GM19324 (cell line): ENCODE results near the gene TMEM187.
"Not testable (repeated sequence)": the region's sequence is repeated elsewhere in the genome, so short reads cannot be mapped to it uniquely, and the experiment has no call there.

ENCODE experiments used
- ATAC-seq: cut with Tn5 transposase; IDR thresholded peaks from one replicate; pipeline ENCODE4 v1.9.1; 2021; ENCODE audit warnings: mild to moderate bottlenecking, moderate library complexity; ENCODE audit not compliant: unreplicated experiment, low FRiP score

Gene TMEM187

DNA sequence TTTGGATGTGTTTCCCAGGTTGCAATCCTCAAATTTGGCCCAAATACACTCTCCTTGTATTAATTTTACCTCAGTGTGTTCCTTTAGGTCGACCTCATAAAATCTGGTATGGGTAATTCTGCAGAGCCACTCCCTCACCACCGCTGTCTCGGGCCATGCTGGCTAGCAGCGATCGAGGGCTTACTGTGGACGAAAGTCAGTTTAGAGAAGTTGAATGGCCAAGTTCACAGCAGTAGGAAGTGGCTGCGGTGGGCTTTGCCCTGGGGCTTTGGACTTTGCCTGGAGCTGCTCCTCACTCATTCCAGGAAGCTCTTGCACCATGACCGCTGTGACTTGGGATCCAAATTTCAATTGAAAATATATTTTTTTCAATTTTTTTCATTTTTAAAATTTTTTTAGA lies 19.6 kb downstream of the TMEM187 start:
- no peak for ATAC-seq

DNA sequence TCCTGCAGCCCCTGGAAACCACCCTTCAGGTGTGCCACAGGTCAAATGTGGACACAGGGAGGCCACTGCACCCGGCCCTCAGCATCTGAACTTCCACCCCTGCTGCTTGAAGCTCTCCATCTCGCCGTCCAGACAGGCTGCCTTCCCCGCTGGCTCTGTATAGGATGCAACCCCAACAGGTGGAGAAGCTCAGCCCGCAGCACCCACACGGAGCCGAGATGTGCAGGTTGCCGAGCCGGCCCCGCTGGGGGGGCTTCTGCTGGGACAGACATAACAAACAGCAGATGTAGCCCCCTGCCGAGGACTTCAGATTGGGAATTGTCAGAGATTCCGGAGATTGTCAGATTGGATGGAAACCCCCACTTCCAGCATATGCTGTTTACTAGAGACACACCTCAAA lies 20.5 kb downstream of the TMEM187 start:
- ATAC-seq: no peak

DNA sequence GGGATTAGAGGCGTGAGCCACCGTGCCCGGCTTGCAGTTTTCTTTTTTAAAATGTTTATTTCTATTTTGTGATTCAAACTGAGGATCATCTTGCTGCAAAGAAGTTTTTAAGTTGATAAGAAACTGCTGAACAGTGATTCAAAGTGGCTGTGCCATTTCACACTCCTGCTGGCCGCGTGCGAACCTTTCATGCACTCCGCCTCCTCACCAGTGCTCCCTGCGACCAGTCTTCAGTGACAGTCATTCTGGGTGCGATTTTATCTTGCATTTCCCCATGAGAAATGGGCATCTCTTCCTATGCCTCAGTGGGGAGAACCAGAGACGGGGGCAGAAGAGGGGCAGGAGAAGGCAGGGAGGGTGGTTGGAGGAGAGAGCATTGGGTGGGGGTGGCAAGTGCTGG lies 21.4 kb downstream of the TMEM187 start:
- ATAC-seq: no peak

- ATAC-seq: not testable (repeated sequence)
Measured at GRCh38 chrX:153994398-153994797, 21.8 kb downstream of the TMEM187 start.

DNA sequence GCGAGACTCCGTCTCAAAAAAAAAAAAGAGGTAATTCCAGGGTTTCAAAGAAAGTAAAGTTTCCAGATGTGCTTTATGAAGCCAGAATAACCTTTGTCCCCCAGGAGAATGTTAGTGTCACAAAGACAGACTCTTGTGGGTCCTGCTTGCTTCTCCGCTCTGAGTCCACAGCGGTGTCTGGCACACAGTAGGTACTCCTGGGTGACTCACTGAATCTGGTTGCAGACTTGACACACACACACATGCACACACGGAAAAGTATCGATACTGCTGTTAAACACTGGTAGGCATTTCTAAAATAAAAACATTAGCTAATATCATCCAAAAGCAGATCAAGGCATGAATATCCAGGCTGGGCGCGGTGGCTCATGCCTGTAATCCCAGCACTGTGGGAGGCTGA lies 22.9 kb downstream of the TMEM187 start:
- no peak for ATAC-seq

- no peak for ATAC-seq
Measured at GRCh38 chrX:153999359-154000037, 26.9 kb downstream of the TMEM187 start.

DNA sequence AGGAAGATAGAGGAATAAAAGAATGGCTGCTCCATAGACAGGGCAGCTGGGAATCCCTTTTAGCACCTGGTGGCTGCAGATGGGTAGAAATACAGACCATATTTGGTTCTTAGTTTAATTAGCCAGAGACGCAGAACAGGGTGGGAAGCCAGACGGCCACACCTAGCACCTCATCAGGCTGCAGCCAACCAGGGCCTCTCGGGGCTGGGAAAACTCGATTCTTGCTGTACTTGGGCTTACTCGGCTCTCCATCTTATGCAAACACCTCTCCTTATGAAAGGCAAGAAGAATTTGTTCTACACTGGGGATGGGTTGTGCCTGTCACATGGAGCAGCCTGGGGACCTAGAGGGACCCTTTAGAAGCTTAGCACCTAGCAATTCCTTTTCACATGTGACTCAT lies 27.5 kb downstream of the TMEM187 start:
- no peak for ATAC-seq

GRCh38 chrX:154002215-154002719 lies 29.7 kb downstream of the TMEM187 start:
- ATAC-seq: peak; percentile 67

DNA sequence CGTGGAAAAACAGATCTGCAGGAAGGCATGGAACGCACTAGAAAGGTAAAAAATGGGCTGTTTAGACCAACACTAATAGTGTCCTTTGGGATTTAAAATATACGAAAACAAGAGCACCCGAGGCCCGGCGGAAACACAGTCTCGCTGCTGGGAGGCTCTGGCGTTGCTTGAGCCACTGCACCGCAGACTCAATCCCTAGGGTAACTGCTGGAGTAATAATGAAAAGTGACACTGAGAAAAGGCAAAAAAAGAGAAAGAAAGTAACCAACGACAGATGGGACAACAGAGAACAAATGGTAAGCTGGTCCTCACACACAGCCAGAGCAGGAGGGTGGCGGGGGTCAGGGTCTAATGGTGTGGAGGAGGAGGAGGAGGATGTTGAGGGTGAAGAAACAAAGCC lies 31.8 kb downstream of the TMEM187 start:
- ATAC-seq: no peak

GRCh38 chrX:154006947-154007346 lies 34.4 kb downstream of the TMEM187 start:
- no peak for ATAC-seq

DNA sequence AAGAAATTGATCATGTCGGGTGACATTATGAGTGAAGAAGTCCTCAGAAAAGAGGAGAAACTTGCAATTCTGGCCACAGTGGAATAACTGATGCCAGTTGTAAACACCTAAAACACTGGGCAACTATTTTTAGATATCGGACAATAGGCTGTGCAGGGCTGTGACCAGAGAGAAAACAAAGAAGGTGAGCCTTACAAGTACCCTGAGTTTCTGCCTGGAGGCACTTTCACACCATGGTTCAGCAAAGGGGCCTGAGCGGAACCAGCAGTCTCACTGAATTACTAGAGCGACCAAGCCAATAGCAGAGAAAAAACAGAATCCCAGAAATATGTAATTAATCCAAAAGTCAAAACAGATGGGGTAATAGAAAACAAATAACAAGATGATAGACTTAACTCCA lies 36.0 kb downstream of the TMEM187 start:
- no peak for ATAC-seq

DNA sequence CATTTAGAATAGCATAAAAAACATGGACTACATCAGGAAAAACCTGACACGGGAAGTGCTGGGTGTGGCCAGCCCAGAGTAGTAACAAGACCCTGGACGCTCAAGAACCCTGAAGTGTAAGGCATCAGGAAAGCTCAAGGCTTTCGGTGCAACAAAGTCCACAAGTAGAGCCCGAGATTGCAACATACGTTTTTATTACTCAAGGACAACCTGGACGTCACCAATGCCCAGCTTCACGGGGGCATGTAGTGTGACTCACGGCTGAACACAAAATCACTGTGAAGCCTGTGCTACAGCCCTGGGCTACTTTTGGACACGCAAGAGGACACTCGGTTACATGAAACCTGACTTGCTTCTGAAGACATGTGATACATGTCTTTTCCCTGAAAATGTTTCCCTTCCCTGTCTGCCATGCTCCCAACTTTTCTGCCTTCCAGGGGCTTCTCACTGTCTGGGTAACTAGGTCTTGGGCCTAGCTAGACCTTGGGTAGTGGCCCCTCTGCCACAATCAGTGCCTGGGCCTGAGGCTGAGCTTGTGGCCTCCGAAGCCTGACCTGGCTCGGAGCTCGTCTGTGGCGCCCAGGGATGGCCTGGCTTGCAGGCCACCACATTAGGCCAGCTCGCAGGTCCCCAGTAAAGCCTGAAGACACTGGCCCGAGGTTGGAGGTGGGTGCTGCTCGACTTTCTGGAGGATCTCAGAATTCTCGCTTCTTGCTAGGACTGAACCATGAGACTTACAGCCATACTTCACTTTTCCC lies 38.0 kb downstream of the TMEM187 start:
- no peak for ATAC-seq

- ATAC-seq: no peak
Measured at GRCh38 chrX:154011376-154012335, 39.1 kb downstream of the TMEM187 start.

DNA sequence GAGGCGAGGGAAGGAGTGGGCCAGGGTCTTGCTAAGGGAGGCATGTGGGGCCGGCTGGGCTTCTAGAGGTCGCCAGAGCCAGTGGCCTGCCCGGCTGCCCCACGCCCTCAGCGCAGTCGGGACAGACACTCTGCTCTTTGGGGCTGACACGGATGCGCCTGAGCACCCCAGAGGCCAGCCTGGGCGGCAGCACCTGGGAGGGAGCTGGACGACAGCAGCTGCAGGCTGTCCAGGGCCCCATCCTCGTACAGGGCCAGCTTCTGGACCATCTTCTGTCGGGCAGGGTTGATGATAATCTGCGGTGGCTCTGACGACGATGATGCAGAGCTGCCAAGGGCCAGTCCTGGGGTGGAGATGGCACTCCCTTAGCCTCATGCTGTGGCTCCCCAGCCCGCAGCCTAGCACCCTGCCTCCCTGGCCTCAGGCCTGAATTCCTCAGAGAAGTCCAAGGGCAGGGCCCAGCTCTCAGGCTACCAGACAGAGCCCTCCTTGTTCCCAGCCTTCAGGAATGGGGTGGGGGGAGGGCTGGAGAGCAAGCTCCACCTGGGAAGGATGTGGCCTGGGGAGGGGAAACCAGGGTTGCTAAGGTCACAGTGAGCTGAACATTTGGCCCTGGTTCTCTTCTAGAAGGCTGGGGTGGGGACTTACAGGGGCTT lies 39.9 kb downstream of the TMEM187 start:
- ATAC-seq: no peak

DNA sequence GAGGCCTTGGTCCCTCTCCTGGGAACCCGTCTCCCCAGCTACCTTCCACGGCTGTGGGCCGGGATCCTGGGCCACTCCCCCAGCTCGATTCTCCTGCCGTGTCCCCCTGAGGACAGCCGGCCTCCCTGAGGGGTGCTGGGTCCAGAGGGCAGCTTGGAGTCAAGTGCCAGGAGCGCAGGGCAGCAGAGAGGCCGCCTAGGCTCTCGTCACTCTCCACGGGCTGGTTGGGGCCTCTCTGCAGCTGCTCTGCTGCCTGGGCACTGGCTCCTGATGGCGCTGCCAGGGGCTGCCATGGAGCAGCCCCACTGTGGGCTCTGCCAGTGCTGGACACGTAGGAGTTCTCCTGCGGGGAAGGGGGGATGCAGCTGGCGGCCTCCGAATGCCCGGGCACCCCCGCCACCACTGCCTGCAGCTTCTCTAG lies 40.5 kb downstream of the TMEM187 start:
- ATAC-seq: no peak

GRCh38 chrX:154013614-154014360 lies 41.2 kb downstream of the TMEM187 start:
- ATAC-seq: no peak

DNA sequence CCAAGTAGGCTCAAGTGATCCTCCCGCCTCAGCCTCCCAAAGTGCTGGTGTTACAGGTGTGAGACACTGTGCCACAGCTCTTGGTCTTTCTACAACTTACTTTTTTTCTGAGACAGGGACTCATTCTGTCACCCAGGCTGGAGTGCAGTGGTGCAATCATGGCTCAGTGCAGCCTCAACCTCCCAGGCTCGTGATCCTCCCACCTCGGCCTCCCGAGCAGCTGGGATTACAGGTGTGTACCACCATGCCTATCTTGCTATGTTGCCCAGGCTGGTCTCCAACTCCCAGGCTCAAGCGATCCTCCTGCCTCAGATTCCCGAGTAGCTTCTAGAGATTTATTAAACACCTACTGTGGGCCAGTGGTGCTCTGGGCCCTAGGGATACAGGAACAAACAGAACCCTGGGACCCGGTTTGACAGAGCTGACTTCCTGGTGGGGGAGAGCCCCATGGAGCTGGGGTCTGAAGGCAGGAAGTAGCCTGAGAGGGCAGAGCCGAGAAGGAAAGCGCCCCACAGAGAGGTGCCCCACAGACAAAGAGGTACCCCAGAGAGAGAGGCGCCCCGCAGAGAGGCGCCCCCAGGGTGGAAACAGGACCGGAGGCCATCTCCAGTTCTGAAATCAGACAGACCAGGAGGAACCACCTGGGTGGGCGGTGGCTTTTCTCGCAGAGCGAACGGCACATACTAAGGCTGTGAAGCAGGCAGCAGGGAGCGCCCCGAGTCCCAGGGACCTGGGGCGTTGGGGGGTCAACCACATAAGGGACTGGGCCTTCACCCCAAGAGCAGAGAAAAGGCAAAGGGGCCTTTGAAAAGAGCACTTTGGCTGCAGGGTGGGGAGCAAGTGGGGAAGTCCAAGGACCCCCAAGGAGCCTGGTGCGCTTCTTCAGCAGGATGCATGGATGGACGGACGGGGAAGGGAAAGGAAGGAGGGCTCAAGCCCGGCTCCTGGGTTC lies 42.2 kb downstream of the TMEM187 start:
- no peak for ATAC-seq

DNA sequence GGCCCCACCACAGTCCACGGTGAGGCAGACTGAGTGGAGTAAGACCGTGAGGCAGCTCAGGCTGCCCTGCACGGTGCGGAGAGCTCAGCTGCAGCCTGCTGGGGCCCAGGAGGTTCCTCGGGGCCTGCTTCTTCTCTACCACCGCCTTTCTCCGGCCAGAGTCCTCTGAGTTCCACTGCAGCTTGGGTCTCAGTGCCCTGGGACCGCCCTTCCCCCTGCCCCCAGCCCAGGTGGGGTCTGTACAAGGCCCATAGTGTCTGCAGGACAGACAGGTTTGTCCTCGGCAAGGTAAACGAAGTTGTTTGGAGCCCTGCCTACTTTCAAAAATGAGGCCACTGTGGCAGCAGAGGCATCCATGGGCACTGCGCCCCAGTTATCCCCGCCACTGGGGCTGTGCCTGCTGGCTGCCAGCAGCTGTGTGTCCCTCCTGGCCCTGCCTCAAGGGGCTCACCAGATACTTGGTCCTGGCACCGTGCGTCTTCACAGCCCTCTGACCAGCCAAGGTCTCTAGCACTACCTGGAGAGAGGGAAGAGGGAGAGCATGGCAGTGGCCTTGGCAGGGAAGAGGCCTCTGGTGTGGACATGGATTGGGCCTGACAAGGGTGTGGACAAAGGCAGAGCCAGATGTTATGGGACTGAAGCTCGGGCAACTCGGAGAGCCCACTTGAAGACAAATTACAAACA lies 43.2 kb downstream of the TMEM187 start:
- no peak for ATAC-seq
